CD8-positive, alpha-beta memory T cell (primary cell): ENCODE results near the gene TMCC2. TPM values are rescaled to one million over a fixed set of nuclear protein-coding genes. Genes with fewer than 3 reads are reported as not detected.

Source experiments
- CTCF ChIA-PET: fragments of 350-600 bp; sonication (Branson Sonifier 250); formaldehyde crosslinking; loops from one replicate; lab custom pipeline; 2021; ENCODE audit warnings: antibody characterized with exemption; lab: Charles Lee
- POLR2A ChIA-PET: fragments of 350-600 bp; sonication (Branson Sonifier 250); formaldehyde crosslinking; loops from one replicate; lab custom pipeline; 2021; ENCODE audit warnings: antibody characterized with exemption; lab: Charles Lee
- DNase-seq, 5 donors: peaks; one replicate each; pipeline versions ENCODE4 v3.0.0 to v3.0.0-alpha.2; 2020 to 2022; ENCODE audit warnings: mixed read lengths in 1 of 5
- H3K27ac ChIP-seq: one replicate; pipeline ENCODE4 v1.7.0; 2013; ENCODE audit warnings: low read depth, mild to moderate bottlenecking, low read length, moderate library complexity
- H3K27me3 ChIP-seq: 2 replicates; pipeline ENCODE4 v1.7.0; 2013; ENCODE audit warnings: low read length, mild to moderate bottlenecking; ENCODE audit not compliant: insufficient read depth, poor library complexity, severe bottlenecking
- H3K36me3 ChIP-seq: 2 replicates; pipeline ENCODE4 v1.7.0; 2013; ENCODE audit warnings: mild to moderate bottlenecking, low read length, moderate library complexity; ENCODE audit not compliant: insufficient read depth
- H3K4me1 ChIP-seq: 2 replicates; pipeline ENCODE4 v1.7.0; 2013; ENCODE audit warnings: mild to moderate bottlenecking, low read length, moderate library complexity; ENCODE audit not compliant: insufficient read depth
- H3K4me3 ChIP-seq: 2 replicates; pipeline ENCODE4 v1.7.0; 2013; ENCODE audit warnings: mild to moderate bottlenecking, low read length
- H3K9me3 ChIP-seq: 2 replicates; pipeline ENCODE4 v1.7.0; 2013; ENCODE audit warnings: mild to moderate bottlenecking, low read length
- H3K27ac Mint-ChIP-seq, 8 donors: one replicate each; pipeline ENCODE4 v1.8.0; 2020 to 2021; ENCODE audit warnings: mixed read lengths in 8 of 8, mild to moderate bottlenecking in 6 of 8, inconsistent platforms in 3 of 8, moderate library complexity in 3 of 8
- H3K27me3 Mint-ChIP-seq, 2 donors: one replicate each; pipeline ENCODE4 v1.8.0; 2020 to 2021; ENCODE audit warnings: mixed read lengths in 2 of 2, mild to moderate bottlenecking in 1 of 2, moderate library complexity in 1 of 2
- H3K36me3 Mint-ChIP-seq, 3 donors: one replicate each; pipeline ENCODE4 v1.8.0; 2020 to 2021; ENCODE audit warnings: mixed read lengths in 3 of 3, inconsistent platforms in 1 of 3, mild to moderate bottlenecking in 1 of 3
- H3K4me1 Mint-ChIP-seq, 3 donors: one replicate each; pipeline ENCODE4 v1.8.0; 2020 to 2021; ENCODE audit warnings: mixed read lengths in 3 of 3, inconsistent platforms in 1 of 3, mild to moderate bottlenecking in 1 of 3
- H3K4me3 Mint-ChIP-seq, 7 donors: one replicate each; pipeline ENCODE4 v1.8.0; 2020 to 2021; ENCODE audit warnings: mixed read lengths in 7 of 7, mild to moderate bottlenecking in 6 of 7, moderate library complexity in 4 of 7, inconsistent platforms in 2 of 7
- H3K9me3 Mint-ChIP-seq, 5 donors: one replicate each; pipeline ENCODE4 v1.8.0; 2020 to 2022; ENCODE audit warnings: mixed read lengths in 5 of 5, mild to moderate bottlenecking in 3 of 5, moderate library complexity in 2 of 5, inconsistent platforms in 1 of 5
- polyA plus RNA-seq: library from polyadenylated mRNA; unstranded; fragments of 300-500 nt; fragmentation: Illumina TruSeq; gene quantifications from one replicate; pipeline ENCODE4 v1.2.3, GENCODE V29; 2021
- total RNA-seq, 2 experiments: library from RNA; stranded (reverse); gene quantifications; one replicate each; pipeline ENCODE4 v1.2.3, GENCODE V29; 2021

The TMCC2 gene
- total and polyA plus RNA-seq, 3 experiments from 2014 or later = 1.4 to 8.4 (median 7.1) TPM

GRCh38 chr1:205313563-205314308 lies 86.0 kb downstream of the TMCC2 start:
- CTCF ChIA-PET = interaction anchor here (0.7 to 40.7 kb wide), 6 partner anchors 11 to 42 kb away, joined by 3 to 1351 read pairs (median 3); no protein-coding TSS in a partner anchor
- Mint-ChIP-seq H3K36me3 (peaks cover 8 to 53% (median 19%) of the 10 kb centered on the region in 3 donors), H3K27me3 (no peaks in the 10 kb centered on the region), H3K4me1 (peaks cover 84 to 98% (median 85%) of the 10 kb centered on the region in 3 donors), H3K27ac (peak overlapping the region; percentile 87 to 96 (median 90)), H3K4me3 (peak overlapping the region; percentile 78 to 91 (median 82)), H3K9me3 (no peaks in the 10 kb centered on the region)
- H3K27ac ChIP-seq = no peak overlapping the region
- H3K4me1 ChIP-seq = peaks cover 87% of the 10 kb centered on the region
- H3K4me3 ChIP-seq = peak overlapping the region; percentile 47
- peak in 4 of 5 donors; percentile 6 to 74 (median 48) for DNase-seq
- POLR2A ChIA-PET = interaction anchor here (0.9 to 2.1 kb wide), 9 partner anchors 10 to 40 kb away, joined by 3 to 14 read pairs (median 4); no protein-coding TSS in a partner anchor
- peaks cover 23% of the 10 kb centered on the region for H3K36me3 ChIP-seq
- no peaks in the 10 kb centered on the region for H3K27me3 ChIP-seq
- H3K9me3 ChIP-seq = no peaks in the 10 kb centered on the region

GRCh38 chr1:205315008-205315618 lies 87.4 kb downstream of the TMCC2 start:
- H3K4me1 Mint-ChIP-seq = peaks cover 88 to 99% (median 99%) of the 10 kb centered on the region in 3 donors
- ChIA-PET CTCF (interaction anchor here (3.6 to 40.7 kb wide), 2 partner anchors 10 to 43 kb away, joined by 27 to 1351 read pairs; no protein-coding TSS in a partner anchor), POLR2A (interaction anchor here (1.2 to 2.1 kb wide), 3 partner anchors 24 to 30 kb away, joined by 3 to 14 read pairs (median 11); no protein-coding TSS in a partner anchor)
- Histone ChIP-seq H3K27me3 (no peaks in the 10 kb centered on the region), H3K36me3 (peaks cover 16% of the 10 kb centered on the region), H3K4me3 (no peak overlapping the region), H3K27ac (no peak overlapping the region), H3K9me3 (no peaks in the 10 kb centered on the region), H3K4me1 (peaks cover 94% of the 10 kb centered on the region)
- H3K27ac Mint-ChIP-seq = peak overlapping the region; percentile 82 to 96 (median 90)
- H3K36me3 Mint-ChIP-seq = peaks cover 8 to 48% (median 16%) of the 10 kb centered on the region in 3 donors
- H3K9me3 Mint-ChIP-seq = no peaks in the 10 kb centered on the region
- no peaks in the 10 kb centered on the region for H3K27me3 Mint-ChIP-seq
- DNase-seq = no peak
- H3K4me3 Mint-ChIP-seq = peak overlapping the region; percentile 65 to 86 (median 82)

- Mint-ChIP-seq H3K9me3 (no peaks in the 10 kb centered on the region), H3K4me3 (peak overlapping the region; percentile 68 to 100 (median 95)), H3K27me3 (no peaks in the 10 kb centered on the region), H3K27ac (peak overlapping the region; percentile 68 to 91 (median 80)), H3K36me3 (peaks cover 0 to 45% (median 9%) of the 10 kb centered on the region in 3 donors), H3K4me1 (peaks cover 81 to 97% (median 92%) of the 10 kb centered on the region in 3 donors)
- ChIA-PET POLR2A (interaction anchor here (7.1 kb wide), 1 partner anchor 30 kb away, joined by 86 read pairs; no protein-coding TSS in a partner anchor), CTCF (interaction anchor here (3.6 to 40.7 kb wide), 2 partner anchors 9 to 44 kb away, joined by 27 to 1351 read pairs; no protein-coding TSS in a partner anchor)
- DNase-seq = no peak
- no peaks in the 10 kb centered on the region for H3K9me3 ChIP-seq
- H3K36me3 ChIP-seq = peaks cover 5% of the 10 kb centered on the region
- no peak overlapping the region for H3K27ac ChIP-seq
- H3K4me3 ChIP-seq = peak overlapping the region; percentile 96
- H3K27me3 ChIP-seq = no peaks in the 10 kb centered on the region
- H3K4me1 ChIP-seq = peaks cover 84% of the 10 kb centered on the region
Measured at GRCh38 chr1:205316161-205316566, 88.4 kb downstream of the TMCC2 start.

GRCh38 chr1:205317311-205317917 lies 89.7 kb downstream of the TMCC2 start:
- no peaks in the 10 kb centered on the region for H3K9me3 Mint-ChIP-seq
- H3K4me1 Mint-ChIP-seq = peaks cover 75 to 92% (median 87%) of the 10 kb centered on the region in 3 donors
- H3K4me3 ChIP-seq = peak overlapping the region; percentile 96
- peaks cover 80% of the 10 kb centered on the region for H3K4me1 ChIP-seq
- H3K4me3 Mint-ChIP-seq = peak overlapping the region; percentile 85 to 100 (median 95)
- peak overlapping the region; percentile 54 to 91 (median 80) for H3K27ac Mint-ChIP-seq
- ChIA-PET POLR2A (interaction anchor here (7.1 kb wide), 1 partner anchor 31 kb away, joined by 86 read pairs; no protein-coding TSS in a partner anchor), CTCF (interaction anchor here (0.9 to 40.7 kb wide), 5 partner anchors 8 to 45 kb away, joined by 3 to 1351 read pairs (median 5); no protein-coding TSS in a partner anchor)
- no peak overlapping the region for H3K27ac ChIP-seq
- H3K36me3 Mint-ChIP-seq = peaks cover 0 to 37% (median 2%) of the 10 kb centered on the region in 3 donors
- H3K27me3 ChIP-seq = no peaks in the 10 kb centered on the region
- no peaks in the 10 kb centered on the region for H3K36me3 ChIP-seq
- no peaks in the 10 kb centered on the region for H3K27me3 Mint-ChIP-seq
- no peaks in the 10 kb centered on the region for H3K9me3 ChIP-seq
- no peak for DNase-seq

- DNase-seq = no peak
- Histone ChIP-seq H3K4me3 (peak overlapping the region; percentile 96), H3K27me3 (no peaks in the 10 kb centered on the region), H3K36me3 (no peaks in the 10 kb centered on the region), H3K9me3 (no peaks in the 10 kb centered on the region), H3K4me1 (peaks cover 71% of the 10 kb centered on the region), H3K27ac (no peak overlapping the region)
- Mint-ChIP-seq H3K4me3 (peak overlapping the region; percentile 93 to 100 (median 96)), H3K27ac (peak overlapping the region; percentile 59 to 99 (median 82)), H3K36me3 (peaks cover 0 to 30% (median 2%) of the 10 kb centered on the region in 3 donors), H3K9me3 (no peaks in the 10 kb centered on the region), H3K27me3 (no peaks in the 10 kb centered on the region), H3K4me1 (peaks cover 67 to 83% (median 81%) of the 10 kb centered on the region in 3 donors)
- POLR2A ChIA-PET = interaction anchor here (0.5 to 7.1 kb wide), 3 partner anchors 27 to 44 kb away, joined by 4 to 86 read pairs (median 32); no protein-coding TSS in a partner anchor
- CTCF ChIA-PET = interaction anchor here (1.0 to 40.7 kb wide), 5 partner anchors 14 to 46 kb away, joined by 3 to 1351 read pairs (median 5); no protein-coding TSS in a partner anchor
Measured at GRCh38 chr1:205318231-205318991, 90.7 kb downstream of the TMCC2 start.

- POLR2A ChIA-PET = interaction anchor here (0.7 to 7.1 kb wide), 5 partner anchors 12 to 45 kb away, joined by 3 to 86 read pairs (median 5); no protein-coding TSS in a partner anchor
Measured at GRCh38 chr1:205319081-205320018, 91.6 kb downstream of the TMCC2 start.

More at GRCh38 chr1:205319081-205320018, 91.6 kb downstream of the TMCC2 start:
- Histone ChIP-seq H3K9me3 (no peaks in the 10 kb centered on the region), H3K27me3 (no peaks in the 10 kb centered on the region), H3K4me1 (peaks cover 63% of the 10 kb centered on the region), H3K4me3 (peak overlapping the region; percentile 96), H3K27ac (no peak overlapping the region), H3K36me3 (no peaks in the 10 kb centered on the region)
- Mint-ChIP-seq H3K4me1 (peaks cover 63 to 81% (median 79%) of the 10 kb centered on the region in 3 donors), H3K4me3 (peak overlapping the region; percentile 93 to 100 (median 96)), H3K27me3 (no peaks in the 10 kb centered on the region), H3K9me3 (no peaks in the 10 kb centered on the region), H3K27ac (peak overlapping the region; percentile 84 to 99 (median 89)), H3K36me3 (peaks cover 0 to 27% (median 2%) of the 10 kb centered on the region in 3 donors)
- DNase-seq = peak in 3 of 5 donors; percentile 35 to 59 (median 53)
- CTCF ChIA-PET = interaction anchor here (1.3 to 40.7 kb wide), 5 partner anchors 8 to 47 kb away, joined by 3 to 1351 read pairs (median 6); no protein-coding TSS in a partner anchor
